Osteocyte (in vitro differentiated cells): ENCODE results near the gene ARID4B. TPM values are rescaled to one million over a fixed set of nuclear protein-coding genes. Genes with fewer than 3 reads are reported as not detected.
A peak's percentile ranks its signal among the peaks of the same experiment; 100 is the strongest.
"Not testable (repeated sequence)": the region's sequence is repeated elsewhere in the genome, so short reads cannot be mapped to it uniquely, and the experiment has no call there.

Experiments
- DNase-seq: peaks from one replicate; pipeline ENCODE4 v3.0.0; 2021; ENCODE audit warnings: mixed read lengths; ENCODE audit not compliant: unreplicated experiment; ENCODE audit errors: extremely low spot score
- H3K27ac Mint-ChIP-seq: one replicate; pipeline ENCODE4 v1.8.0; 2021; ENCODE audit warnings: mild to moderate bottlenecking, mixed read lengths; ENCODE audit not compliant: unreplicated experiment
- H3K27me3 Mint-ChIP-seq: one replicate; pipeline ENCODE4 v1.8.0; 2021; ENCODE audit warnings: mixed read lengths; ENCODE audit not compliant: unreplicated experiment
- H3K36me3 Mint-ChIP-seq: one replicate; pipeline ENCODE4 v1.8.0; 2021; ENCODE audit warnings: mixed read lengths; ENCODE audit not compliant: unreplicated experiment
- H3K4me1 Mint-ChIP-seq: one replicate; pipeline ENCODE4 v1.8.0; 2021; ENCODE audit warnings: mixed read lengths; ENCODE audit not compliant: unreplicated experiment
- H3K4me3 Mint-ChIP-seq: one replicate; pipeline ENCODE4 v1.8.0; 2021; ENCODE audit warnings: mild to moderate bottlenecking, moderate library complexity, mixed read lengths; ENCODE audit not compliant: unreplicated experiment
- H3K9me3 Mint-ChIP-seq: one replicate; pipeline ENCODE4 v1.8.0; 2021; ENCODE audit warnings: mixed read lengths; ENCODE audit not compliant: unreplicated experiment
- CTCF ChIP-seq: fragments of 200-600 bp; sonication (generic); IDR thresholded peaks from 2 replicates; pipeline ENCODE4 v1.5.0; 2021; ENCODE audit warnings: antibody characterized with exemption, mild to moderate bottlenecking, moderate library complexity
- total RNA-seq: library from RNA; stranded (reverse); gene quantifications from 2 replicates; pipeline ENCODE4 v1.2.1, GENCODE V29; 2021

The ARID4B gene
- total RNA-seq, 1 donor from 2014 or later: 41.3 TPM

- Mint-ChIP-seq H3K27me3 (no peaks in the 10 kb centered on the region), H3K27ac (no peak overlapping the region), H3K36me3 (peaks cover 16% of the 10 kb centered on the region), H3K9me3 (no peaks in the 10 kb centered on the region), H3K4me1 (peaks cover 26% of the 10 kb centered on the region), H3K4me3 (no peak overlapping the region)
- DNase-seq: no peak
- no peak for TF ChIP-seq CTCF
Observed at GRCh38 chr1:235315735-235316134, 12.2 kb downstream of the ARID4B start.

DNA sequence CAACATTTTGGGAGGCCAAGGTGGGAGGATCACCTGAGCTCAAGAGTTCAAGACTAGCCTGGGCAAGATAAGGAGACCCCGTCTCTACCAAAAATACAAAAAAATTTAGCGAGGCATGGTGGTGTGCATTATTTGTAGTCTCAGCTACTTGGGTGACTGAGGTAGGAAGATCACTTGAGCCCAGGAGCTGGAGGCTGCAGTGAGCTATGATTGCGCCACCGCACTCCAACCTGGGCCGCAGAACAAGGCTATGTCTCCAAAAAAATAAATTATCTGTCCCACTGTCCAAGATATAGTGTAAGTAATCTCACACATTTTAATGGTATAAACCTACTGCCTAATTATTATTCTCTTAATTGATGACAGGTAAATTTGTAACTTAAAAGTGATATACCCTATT, 12.8 kb downstream of the ARID4B start:
- no peaks in the 10 kb centered on the region for H3K27me3 Mint-ChIP-seq
- H3K27ac Mint-ChIP-seq: no peak overlapping the region
- no peak overlapping the region for H3K4me3 Mint-ChIP-seq
- no peak for DNase-seq
- H3K4me1 Mint-ChIP-seq: peaks cover 26% of the 10 kb centered on the region
- TF ChIP-seq CTCF: no peak
- H3K36me3 Mint-ChIP-seq: peaks cover 12% of the 10 kb centered on the region
- no peaks in the 10 kb centered on the region for H3K9me3 Mint-ChIP-seq

GRCh38 chr1:235313931-235314678, 13.9 kb downstream of the ARID4B start:
- Mint-ChIP-seq H3K9me3 (no peaks in the 10 kb centered on the region), H3K36me3 (peaks cover 12% of the 10 kb centered on the region), H3K27ac (peak overlapping the region; percentile 56), H3K4me3 (no peak overlapping the region), H3K4me1 (peaks cover 26% of the 10 kb centered on the region), H3K27me3 (no peaks in the 10 kb centered on the region)
- no peak for DNase-seq
- no peak for TF ChIP-seq CTCF

GRCh38 chr1:235313262-235313661, 14.7 kb downstream of the ARID4B start:
- peaks cover 4% of the 10 kb centered on the region for H3K36me3 Mint-ChIP-seq
- H3K27ac Mint-ChIP-seq: peak overlapping the region; percentile 56
- no peaks in the 10 kb centered on the region for H3K9me3 Mint-ChIP-seq
- peaks cover 22% of the 10 kb centered on the region for H3K4me1 Mint-ChIP-seq
- DNase-seq: no peak
- H3K27me3 Mint-ChIP-seq: no peaks in the 10 kb centered on the region
- TF ChIP-seq CTCF: no peak
- no peak overlapping the region for H3K4me3 Mint-ChIP-seq

DNA sequence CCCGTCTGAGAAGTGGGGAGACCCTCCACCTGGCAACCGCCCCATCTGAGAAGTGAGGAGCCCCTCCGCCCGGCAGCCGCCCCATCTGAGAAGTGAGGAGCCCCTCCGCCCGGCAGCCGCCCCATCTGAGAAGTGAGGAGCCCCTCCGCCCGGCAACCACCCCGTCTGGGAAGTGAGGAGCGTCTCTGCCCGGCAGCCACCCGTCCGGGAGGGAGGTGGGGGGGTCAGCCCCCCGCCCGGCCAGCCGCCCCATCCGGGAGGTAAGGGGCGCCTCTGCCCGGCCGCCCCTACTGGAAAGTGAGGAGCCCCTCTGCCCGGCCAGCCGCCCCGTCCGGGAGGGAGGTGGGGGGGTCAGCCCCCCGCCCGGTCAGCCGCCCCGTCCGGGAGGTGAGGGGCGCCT, 18.8 kb downstream of the ARID4B start:
- not testable (repeated sequence) for DNase-seq, H3K4me3 Mint-ChIP-seq, H3K9me3 Mint-ChIP-seq, H3K36me3 Mint-ChIP-seq, H3K27me3 Mint-ChIP-seq, H3K27ac Mint-ChIP-seq
- peaks cover 28% of the 10 kb centered on the region for H3K4me1 Mint-ChIP-seq
